ENCODE data around the gene LMF1.

DNA sequence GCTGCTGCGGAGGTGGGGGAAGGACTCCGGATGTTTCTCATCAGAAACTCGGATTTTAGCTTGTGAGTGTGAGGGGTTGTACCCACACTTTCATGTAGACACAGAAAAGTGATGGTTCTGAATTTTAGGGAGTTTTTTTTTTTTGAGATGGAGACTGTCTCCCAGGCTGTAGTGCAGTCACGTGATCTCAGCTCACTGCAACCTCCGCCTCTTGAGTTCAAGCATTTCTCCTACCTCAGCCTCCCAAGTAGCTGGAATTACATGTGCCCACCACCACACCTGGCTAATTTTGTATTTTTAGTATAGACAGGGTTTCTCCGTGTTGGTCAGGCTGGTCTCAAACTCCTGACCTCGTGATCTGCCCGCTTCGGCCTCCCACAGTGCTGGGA lies 147.9 kb downstream of the LMF1 start:
- no peak for TF ChIP-seq CTCF (IDR thresholded peaks at IDR 0.05)
- no peak for TF ChIP-seq EZH2 (IDR thresholded peaks at IDR 0.05; ENCODE audit: borderline replicate concordance, insufficient read depth, low read depth, low read length, poor library complexity, severe bottlenecking)

Measured in B cell (primary cell).